ENCODE data around the gene SOX21. TPM values are rescaled to one million over a fixed set of nuclear protein-coding genes. Genes with fewer than 3 reads are reported as not detected.

SOX21 gene
- total RNA-seq, 1 donor from 2014 or later = not detected

- Mint-ChIP-seq H3K4me1 (ENCODE audit: unreplicated experiment) (peaks cover 8% of the 10 kb centered on the region), H3K9me3 (ENCODE audit: unreplicated experiment) (no peaks in the 10 kb centered on the region), H3K4me3 (ENCODE audit: unreplicated experiment) (no peak overlapping the region), H3K36me3 (ENCODE audit: unreplicated experiment) (no peaks in the 10 kb centered on the region), H3K27me3 (ENCODE audit: unreplicated experiment) (peaks cover 94% of the 10 kb centered on the region), H3K27ac (ENCODE audit: unreplicated experiment) (no peak overlapping the region)
- peak; percentile 79 for DNase-seq (ENCODE audit: extremely low spot score, unreplicated experiment)
- TF ChIP-seq CTCF (IDR thresholded peaks at IDR 0.05) = no peak
Observed at GRCh38 chr13:94703271-94703670, 9.1 kb downstream of the SOX21 start.

- TF ChIP-seq CTCF (IDR thresholded peaks at IDR 0.05) = no peak
Observed at GRCh38 chr13:94702181-94703041, 9.9 kb downstream of the SOX21 start.

GRCh38 chr13:94701313-94702180, 10.8 kb downstream of the SOX21 start:
- H3K4me3 Mint-ChIP-seq (ENCODE audit: unreplicated experiment) = no peak overlapping the region
- no peak overlapping the region for H3K27ac Mint-ChIP-seq (ENCODE audit: unreplicated experiment)
- peaks cover 89% of the 10 kb centered on the region for H3K27me3 Mint-ChIP-seq (ENCODE audit: unreplicated experiment)
- H3K4me1 Mint-ChIP-seq (ENCODE audit: unreplicated experiment) = no peaks in the 10 kb centered on the region
- DNase-seq (ENCODE audit: extremely low spot score, unreplicated experiment) = no peak
- H3K36me3 Mint-ChIP-seq (ENCODE audit: unreplicated experiment) = no peaks in the 10 kb centered on the region
- H3K9me3 Mint-ChIP-seq (ENCODE audit: unreplicated experiment) = no peaks in the 10 kb centered on the region
- TF ChIP-seq CTCF (IDR thresholded peaks at IDR 0.05) = no peak

More at GRCh38 chr13:94702181-94703041, 9.9 kb downstream of the SOX21 start:
- H3K9me3 Mint-ChIP-seq (ENCODE audit: unreplicated experiment) = no peaks in the 10 kb centered on the region
- H3K4me1 Mint-ChIP-seq (ENCODE audit: unreplicated experiment) = peaks cover under 1% of the 10 kb centered on the region
- no peak for DNase-seq (ENCODE audit: extremely low spot score, unreplicated experiment)
- H3K4me3 Mint-ChIP-seq (ENCODE audit: unreplicated experiment) = no peak overlapping the region
- peaks cover 92% of the 10 kb centered on the region for H3K27me3 Mint-ChIP-seq (ENCODE audit: unreplicated experiment)
- no peak overlapping the region for H3K27ac Mint-ChIP-seq (ENCODE audit: unreplicated experiment)
- H3K36me3 Mint-ChIP-seq (ENCODE audit: unreplicated experiment) = no peaks in the 10 kb centered on the region

GRCh38 chr13:94700536-94700935, 11.8 kb downstream of the SOX21 start:
- Mint-ChIP-seq H3K27ac (ENCODE audit: unreplicated experiment) (no peak overlapping the region), H3K27me3 (ENCODE audit: unreplicated experiment) (peaks cover 89% of the 10 kb centered on the region), H3K4me1 (ENCODE audit: unreplicated experiment) (no peaks in the 10 kb centered on the region), H3K36me3 (ENCODE audit: unreplicated experiment) (no peaks in the 10 kb centered on the region), H3K9me3 (ENCODE audit: unreplicated experiment) (no peaks in the 10 kb centered on the region), H3K4me3 (ENCODE audit: unreplicated experiment) (no peak overlapping the region)
- TF ChIP-seq CTCF (IDR thresholded peaks at IDR 0.05) = no peak
- no peak for DNase-seq (ENCODE audit: extremely low spot score, unreplicated experiment)
